ENCODE results near the gene AKT1S1. TPM values are rescaled to one million over a fixed set of nuclear protein-coding genes. Genes with fewer than 3 reads are reported as not detected.

Gene AKT1S1
- total RNA-seq, 1 experiment from 2014 or later, result 42.3 TPM

GRCh38 chr19:49911381-49912145 lies 34.4 kb upstream of the AKT1S1 start:
- Histone ChIP-seq H2AFZ (ENCODE audit: low read length) (no peak overlapping the region), H3K9ac (ENCODE audit: low read length) (no peak overlapping the region), H3K27me3 (ENCODE audit: low read length) (no peaks in the 10 kb centered on the region), H3K79me2 (ENCODE audit: low read length) (peaks cover 24% of the 10 kb centered on the region), H3K9me3 (ENCODE audit: low read length) (no peaks in the 10 kb centered on the region), H3K27ac (ENCODE audit: low read length) (no peak overlapping the region), H3F3A (ENCODE audit: low read length, unreplicated experiment) (no peaks in the 10 kb centered on the region), H3K9me2 (replicated peaks; ENCODE audit: low read length) (no peaks in the 10 kb centered on the region), H3K4me3 (ENCODE audit: low read length) (no peak overlapping the region), H3K4me2 (ENCODE audit: low read length) (no peak overlapping the region), H3K36me3 (ENCODE audit: low read depth, low read length) (peaks cover 72% of the 10 kb centered on the region), H4K20me1 (ENCODE audit: low read length) (peaks cover 25% of the 10 kb centered on the region), H3K4me1 (ENCODE audit: insufficient read depth, low read length) (no peaks in the 10 kb centered on the region)
- BruUV-seq (replicated peaks), result no TSS peak
- TF ChIP-seq, protein P1, sequence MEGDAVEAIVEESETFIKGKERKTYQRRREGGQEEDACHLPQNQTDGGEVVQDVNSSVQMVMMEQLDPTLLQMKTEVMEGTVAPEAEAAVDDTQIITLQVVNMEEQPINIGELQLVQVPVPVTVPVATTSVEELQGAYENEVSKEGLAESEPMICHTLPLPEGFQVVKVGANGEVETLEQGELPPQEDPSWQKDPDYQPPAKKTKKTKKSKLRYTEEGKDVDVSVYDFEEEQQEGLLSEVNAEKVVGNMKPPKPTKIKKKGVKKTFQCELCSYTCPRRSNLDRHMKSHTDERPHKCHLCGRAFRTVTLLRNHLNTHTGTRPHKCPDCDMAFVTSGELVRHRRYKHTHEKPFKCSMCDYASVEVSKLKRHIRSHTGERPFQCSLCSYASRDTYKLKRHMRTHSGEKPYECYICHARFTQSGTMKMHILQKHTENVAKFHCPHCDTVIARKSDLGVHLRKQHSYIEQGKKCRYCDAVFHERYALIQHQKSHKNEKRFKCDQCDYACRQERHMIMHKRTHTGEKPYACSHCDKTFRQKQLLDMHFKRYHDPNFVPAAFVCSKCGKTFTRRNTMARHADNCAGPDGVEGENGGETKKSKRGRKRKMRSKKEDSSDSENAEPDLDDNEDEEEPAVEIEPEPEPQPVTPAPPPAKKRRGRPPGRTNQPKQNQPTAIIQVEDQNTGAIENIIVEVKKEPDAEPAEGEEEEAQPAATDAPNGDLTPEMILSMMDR (conservative IDR thresholded peaks at IDR 0.05; ENCODE audit: low read depth, low read length), result no peak
- TF ChIP-seq EZH2phosphoT487 (IDR thresholded peaks at IDR 0.05; ENCODE audit: borderline replicate concordance, low read length) (no peak), EZH2 (IDR thresholded peaks at IDR 0.05; ENCODE audit: low read length, unreplicated experiment) (no peak)
- ATAC-seq (no peak), DNase-seq (no peak)
- intact Hi-C loops (cut with micrococcal nuclease), result no loop called here
- ChIA-PET CTCF (interaction anchor here (0.6 kb wide), 1 partner anchor 239 kb away, joined by 6 read pairs; no protein-coding TSS in a partner anchor), POLR2A (ENCODE audit: unreplicated experiment) (no interaction called here)

- no peak overlapping the region for H2AFZ ChIP-seq (ENCODE audit: low read length)
- H4K20me1 ChIP-seq (ENCODE audit: low read length), result peaks cover 28% of the 10 kb centered on the region
- ATAC-seq, result no peak
- no peaks in the 10 kb centered on the region for H3K4me1 ChIP-seq (ENCODE audit: insufficient read depth, low read length)
- peaks cover 63% of the 10 kb centered on the region for H3K36me3 ChIP-seq (ENCODE audit: low read depth, low read length)
- H3K9me2 ChIP-seq (replicated peaks; ENCODE audit: low read length), result no peaks in the 10 kb centered on the region
- POLR2A ChIA-PET (ENCODE audit: unreplicated experiment), result no interaction called here
- peaks cover 12% of the 10 kb centered on the region; the same call in 1 of the 2 replicates for H3K79me2 ChIP-seq (ENCODE audit: low read length)
- intact Hi-C loops (cut with micrococcal nuclease), result no loop called here
- no peaks in the 10 kb centered on the region for H3F3A ChIP-seq (ENCODE audit: low read length, unreplicated experiment)
- TF ChIP-seq, protein P1 (conservative IDR thresholded peaks at IDR 0.05; ENCODE audit: low read depth, low read length), result no peak
- TF ChIP-seq EZH2phosphoT487 (IDR thresholded peaks at IDR 0.05; ENCODE audit: borderline replicate concordance, low read length) (no peak), EZH2 (IDR thresholded peaks at IDR 0.05; ENCODE audit: low read length, unreplicated experiment) (no peak)
- no peak overlapping the region for H3K4me3 ChIP-seq (ENCODE audit: low read length)
- no peak overlapping the region for H3K9ac ChIP-seq (ENCODE audit: low read length)
- H3K27me3 ChIP-seq (ENCODE audit: low read length), result no peaks in the 10 kb centered on the region
- CTCF ChIA-PET, result no interaction called here
- H3K9me3 ChIP-seq (ENCODE audit: low read length), result no peaks in the 10 kb centered on the region
- DNase-seq, result no peak
- no TSS peak for BruUV-seq (replicated peaks)
- no peak overlapping the region for H3K27ac ChIP-seq (ENCODE audit: low read length)
- no peak overlapping the region for H3K4me2 ChIP-seq (ENCODE audit: low read length)
Observed at GRCh38 chr19:49910179-49910578, 33.0 kb upstream of the AKT1S1 start.

Measured in PC-3 (cell line).